Renal pelvis (tissue), 4 donors: ENCODE measurements around the gene ZDHHC11B. TPM values are rescaled to one million over a fixed set of nuclear protein-coding genes. Genes with fewer than 3 reads are reported as not detected.
"Not testable (repeated sequence)": the region's sequence is repeated elsewhere in the genome, so short reads cannot be mapped to it uniquely, and the experiment has no call there.

ENCODE experiments used
- DNase-seq: peaks from one replicate; pipeline ENCODE4 v3.0.0-alpha.2; 2013
- polyA plus RNA-seq, 3 donors: library from polyadenylated mRNA; unstranded; fragments of 120-200 nt; gene quantifications; one replicate each; pipeline ENCODE4 v1.2.1, GENCODE V29; 2013; ENCODE audit not compliant: insufficient read length in 3 of 3

Gene ZDHHC11B
- polyA plus RNA-seq, 3 donors: 7.9 to 9.2 (median 8.7) TPM

GRCh38 chr5:723309-723708 is 61.2 kb downstream of the ZDHHC11B start:
- DNase-seq: not testable (repeated sequence)

DNA sequence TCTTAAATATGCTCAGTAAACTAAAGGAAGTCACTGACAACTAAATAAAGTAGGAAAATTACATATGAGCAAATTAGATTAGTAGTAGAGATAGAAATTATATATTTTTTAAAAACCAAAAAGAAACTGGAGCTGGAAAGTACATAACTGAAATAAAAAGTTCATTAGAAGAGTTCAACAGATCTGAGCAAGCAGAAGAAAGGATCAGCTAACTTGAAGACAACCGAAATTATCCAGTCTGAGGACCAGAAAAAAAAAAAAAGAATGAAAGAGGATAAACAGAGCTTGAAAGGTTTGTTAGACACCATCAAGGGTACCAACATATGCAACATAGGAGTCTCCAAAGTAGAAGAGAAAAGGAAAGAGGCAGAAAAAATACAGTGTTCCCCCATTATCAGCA is 65.2 kb downstream of the ZDHHC11B start:
- DNase-seq: not testable (repeated sequence)

- no peak for DNase-seq
Observed at GRCh38 chr5:717143-717542, 67.4 kb downstream of the ZDHHC11B start.

DNA sequence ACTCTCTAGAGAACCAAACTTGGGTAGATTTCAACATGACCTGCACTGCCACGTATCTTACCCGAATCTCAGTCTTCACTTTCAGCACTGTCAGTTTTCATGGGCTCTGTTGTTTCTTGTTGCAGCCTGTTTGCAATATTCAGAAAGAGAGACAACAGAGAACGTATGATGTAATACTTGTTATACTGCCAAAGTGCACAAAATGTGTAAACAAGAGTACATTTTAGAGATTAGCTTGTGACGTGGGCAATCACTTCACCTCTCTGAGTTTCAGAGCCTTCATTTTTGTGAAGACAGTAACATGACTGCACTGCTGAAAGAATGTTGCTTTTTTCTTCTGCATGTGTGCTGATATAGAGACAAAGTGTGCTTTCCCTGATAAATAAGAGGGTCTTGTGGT is 67.8 kb downstream of the ZDHHC11B start:
- not testable (repeated sequence) for DNase-seq

DNA sequence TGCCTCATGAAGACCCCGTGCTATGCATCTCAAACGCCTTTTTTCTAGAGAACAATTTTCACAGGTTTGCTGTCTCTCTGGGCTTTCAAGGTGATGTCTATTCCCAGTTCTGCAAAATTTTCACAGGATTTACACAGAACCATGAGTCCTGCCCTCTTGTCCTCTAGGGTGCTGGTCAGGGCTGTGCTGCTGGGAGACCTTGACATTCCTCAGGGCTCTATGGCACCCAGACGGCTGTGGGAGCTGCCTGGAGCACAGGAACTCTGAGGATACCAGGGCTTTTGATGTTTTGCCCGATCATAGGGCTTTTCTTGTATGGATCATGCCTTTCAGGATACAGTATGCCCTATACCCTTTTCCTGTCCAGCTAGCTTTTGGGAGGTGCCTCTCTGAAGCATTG is 68.9 kb downstream of the ZDHHC11B start:
- not testable (repeated sequence) for DNase-seq

DNA sequence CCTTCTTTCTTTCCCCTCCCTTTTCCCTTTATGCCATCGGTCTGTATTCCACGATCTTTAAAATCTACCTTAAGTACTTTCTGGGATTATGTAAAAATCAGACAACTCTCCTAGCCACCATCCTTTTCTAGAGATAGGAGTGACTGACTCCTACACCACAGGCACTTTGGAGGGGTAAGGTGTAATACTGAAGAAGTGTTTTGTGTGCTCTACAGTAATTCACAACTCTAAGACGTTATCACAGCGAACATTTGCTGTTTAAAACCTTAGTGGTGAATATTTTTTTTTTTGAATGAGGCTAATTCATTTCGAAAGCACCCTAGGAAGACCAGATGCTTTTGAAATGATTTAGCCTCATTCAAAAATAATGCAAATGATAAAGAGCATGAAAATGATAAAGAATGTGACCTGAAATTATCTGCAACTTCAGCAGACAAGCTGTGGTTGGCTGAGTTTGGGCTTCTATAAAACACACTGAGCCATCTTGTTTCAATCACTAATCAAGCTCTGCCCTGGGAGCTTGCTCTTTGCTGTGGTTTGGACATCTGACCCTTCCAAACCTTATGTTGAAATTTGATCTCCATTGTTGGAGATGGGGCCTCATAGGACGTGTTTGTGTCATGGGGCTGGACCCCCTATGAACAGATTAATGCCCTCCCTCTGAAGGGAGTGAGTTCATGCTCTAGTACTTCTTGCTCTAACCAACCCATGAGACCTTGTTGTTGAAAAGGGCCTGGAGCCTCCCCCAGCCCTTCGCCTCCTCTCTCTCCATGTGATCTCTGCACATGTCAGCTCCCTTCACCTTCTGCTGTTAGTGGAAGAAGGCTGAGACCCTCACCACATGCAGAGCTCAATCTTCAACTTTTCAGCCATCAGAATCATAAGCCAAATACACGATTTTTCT is 70.1 kb downstream of the ZDHHC11B start:
- DNase-seq: peak; percentile 52

- DNase-seq: not testable (repeated sequence)
Observed at GRCh38 chr5:713686-714085, 70.8 kb downstream of the ZDHHC11B start.

DNA sequence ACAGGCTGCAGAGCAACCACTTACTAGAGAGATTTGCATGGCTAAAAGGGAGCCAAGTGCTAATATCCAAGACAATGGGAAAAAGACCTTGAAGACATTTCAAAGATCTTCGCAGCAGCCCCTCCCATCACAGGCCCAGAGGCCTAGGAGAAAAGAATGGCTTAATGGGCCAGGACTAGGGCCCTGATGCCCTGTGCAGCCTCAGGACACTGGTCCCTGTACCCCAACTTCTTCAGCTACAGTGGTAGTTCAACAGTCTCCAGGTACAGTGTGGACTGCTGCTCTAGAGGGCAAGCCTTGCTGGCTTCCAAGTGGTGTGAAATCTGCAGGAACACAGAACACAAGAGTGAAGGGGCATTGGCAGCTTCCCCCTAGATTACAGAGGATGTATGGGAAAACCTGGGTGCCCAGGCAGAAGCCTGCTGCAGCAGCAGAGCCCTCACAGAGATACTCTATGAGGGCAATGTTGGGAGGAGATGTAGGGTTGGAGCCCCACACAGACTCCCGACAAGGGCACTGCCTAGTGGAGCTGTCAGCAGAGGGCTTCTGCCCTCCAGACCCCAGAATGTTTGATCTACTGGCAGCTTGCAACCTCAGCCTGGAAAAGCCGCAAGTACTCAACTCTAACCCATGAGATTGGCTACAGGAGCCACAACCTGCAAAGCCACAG is 75.5 kb downstream of the ZDHHC11B start:
- DNase-seq: not testable (repeated sequence)

- not testable (repeated sequence) for DNase-seq
Observed at GRCh38 chr5:708374-708773, 76.2 kb downstream of the ZDHHC11B start.

DNA sequence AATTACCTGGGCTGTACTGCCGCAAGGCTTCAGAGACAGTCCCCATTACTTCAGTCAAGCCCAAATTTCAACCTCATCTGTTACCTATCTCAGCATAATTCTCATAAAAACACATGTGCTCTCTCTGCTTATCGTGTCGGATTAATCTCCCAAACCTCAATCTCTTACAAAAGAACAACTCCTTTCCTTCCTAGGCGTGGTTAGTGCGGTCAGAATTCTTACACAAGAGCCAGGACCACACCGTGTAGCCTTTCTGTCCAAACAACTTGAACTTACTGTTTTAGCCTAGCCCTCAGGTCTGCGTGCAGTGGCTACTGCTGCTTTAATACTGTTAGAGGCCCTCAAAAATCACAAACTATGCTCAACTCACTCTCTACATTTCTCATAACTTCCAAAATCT is 78.4 kb downstream of the ZDHHC11B start:
- DNase-seq: not testable (repeated sequence)

DNA sequence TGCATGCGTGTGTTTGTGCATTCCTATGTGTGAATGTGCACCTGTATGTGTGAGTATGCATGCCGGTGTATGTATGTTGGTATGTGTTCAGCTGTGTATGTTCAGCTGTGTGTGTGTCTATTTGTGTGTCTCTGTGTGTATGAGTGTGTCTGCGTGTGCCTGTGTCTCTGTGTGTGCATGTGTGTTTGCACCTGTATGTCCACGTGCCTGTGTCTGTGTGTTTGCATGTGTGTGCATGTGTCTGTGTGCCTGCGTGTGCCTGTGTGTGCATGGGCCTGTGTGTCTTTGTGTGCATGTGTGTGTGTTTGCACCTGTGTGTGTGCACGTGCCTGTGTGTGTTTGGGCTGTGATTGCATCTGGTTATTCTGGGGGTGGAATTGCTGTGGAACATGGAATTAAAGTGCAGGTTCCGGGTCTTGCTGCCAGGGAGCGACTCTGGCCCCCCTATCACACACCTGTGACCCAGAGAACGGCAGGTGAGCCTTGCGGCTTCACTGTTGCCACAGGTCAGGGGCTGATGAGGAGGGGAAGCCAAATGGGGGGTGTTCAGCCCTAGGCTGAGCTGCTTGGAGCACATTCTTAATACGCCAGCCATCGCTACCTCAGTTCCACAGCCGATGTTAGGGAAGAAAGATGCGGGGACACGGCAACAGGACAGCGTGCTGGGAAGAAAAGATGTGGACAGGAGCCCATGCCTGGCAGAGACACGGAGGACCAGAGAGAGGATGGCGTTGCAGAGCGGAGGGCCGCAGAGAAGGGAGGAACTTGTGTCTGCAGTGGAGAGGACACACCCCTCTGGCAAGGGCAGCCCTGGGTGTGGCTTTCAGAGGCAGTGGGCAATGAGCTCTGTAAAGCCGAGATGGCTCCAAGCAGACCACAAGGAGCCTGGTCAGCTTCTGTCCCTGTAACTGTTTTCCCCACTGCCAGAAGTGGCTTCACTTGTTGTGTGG is 87.5 kb downstream of the ZDHHC11B start:
- DNase-seq: not testable (repeated sequence)

- not testable (repeated sequence) for DNase-seq
Observed at GRCh38 chr5:696191-696590, 88.3 kb downstream of the ZDHHC11B start.

DNA sequence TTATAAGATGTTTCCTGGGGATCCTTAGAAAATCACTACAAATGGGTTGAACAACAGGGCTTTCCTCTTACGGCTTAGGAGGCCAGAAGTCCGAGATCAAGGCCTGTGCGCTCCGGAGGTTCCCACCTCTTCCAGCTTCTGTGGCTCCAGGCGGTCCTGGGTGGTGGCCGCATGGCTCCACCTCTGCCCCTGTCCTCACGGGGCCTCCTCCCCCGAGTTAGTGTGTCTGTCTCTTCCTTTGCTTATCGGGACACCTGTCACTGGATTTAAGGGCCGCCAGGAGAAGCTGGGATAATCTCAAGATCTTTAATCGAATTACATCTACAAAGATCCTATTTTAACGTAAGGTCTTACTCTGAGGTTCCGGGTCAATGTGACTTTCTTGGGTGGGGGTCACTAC is 89.1 kb downstream of the ZDHHC11B start:
- not testable (repeated sequence) for DNase-seq

GRCh38 chr5:694042-694431 is 90.5 kb downstream of the ZDHHC11B start:
- DNase-seq: not testable (repeated sequence)

- peak; percentile 83 for DNase-seq
Observed at GRCh38 chr5:693271-694041, 91.1 kb downstream of the ZDHHC11B start, which contains the start of gene TPPP. TPPP (minus strand) TSS chr5:693352; CDS start chr5:678060, 15,292 bp downstream.

- not testable (repeated sequence) for DNase-seq
Observed at GRCh38 chr5:692529-693041, 91.9 kb downstream of the ZDHHC11B start.

- DNase-seq: no peak
Observed at GRCh38 chr5:691817-692528, 92.6 kb downstream of the ZDHHC11B start.

- not testable (repeated sequence) for DNase-seq
Observed at GRCh38 chr5:691049-691448, 93.5 kb downstream of the ZDHHC11B start.

DNA sequence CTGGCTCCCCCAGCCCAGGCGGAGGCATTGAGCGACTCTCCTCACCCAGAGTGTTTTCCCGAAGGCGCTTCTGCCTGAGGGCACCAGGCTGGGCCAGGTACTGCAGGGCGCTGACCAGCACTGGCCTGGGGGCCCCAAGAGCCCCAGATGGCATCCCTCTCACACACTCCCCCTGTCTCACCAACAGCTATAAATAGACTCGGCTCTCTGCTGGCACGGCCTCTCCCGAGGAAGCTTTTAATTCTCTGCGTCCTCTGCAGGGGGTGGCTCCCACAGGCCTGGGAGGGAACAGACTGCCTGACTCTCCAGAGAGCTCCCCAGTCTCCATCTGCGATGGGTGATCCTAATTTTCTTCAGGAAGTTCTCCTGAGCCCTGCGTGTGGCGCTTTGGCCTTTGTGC is 94.2 kb downstream of the ZDHHC11B start:
- not testable (repeated sequence) for DNase-seq
